Retina (tissue), 1 donor: ENCODE measurements around the gene FES.
"Not testable (repeated sequence)": the region's sequence is repeated elsewhere in the genome, so short reads cannot be mapped to it uniquely, and the experiment has no call there.

ENCODE experiments used
- DNase-seq: peaks from one replicate; pipeline ENCODE4 v3.0.0-alpha.2; 2016

The FES gene

GRCh38 chr15:90883976-90884718 lies at the start of gene FES:
Gene FES, plus strand, starts transcription at chr15:90884504. Its CDS starts 542 bp downstream, at chr15:90885046.
- DNase-seq = peak; percentile 66

GRCh38 chr15:90834626-90835025 lies 49.7 kb upstream of the FES start:
- DNase-seq = no peak

GRCh38 chr15:90836296-90836871 lies 47.9 kb upstream of the FES start:
- DNase-seq = no peak

GRCh38 chr15:90837094-90837493 lies 47.2 kb upstream of the FES start:
- no peak for DNase-seq

- no peak for DNase-seq
These were observed 46.2 kb upstream of the FES start for GRCh38 chr15:90838139-90838538.

GRCh38 chr15:90838544-90838943 lies 45.8 kb upstream of the FES start:
- no peak for DNase-seq

- peak; percentile 58 for DNase-seq
These were observed 44.9 kb upstream of the FES start for GRCh38 chr15:90839187-90840071.

GRCh38 chr15:90840157-90840855 lies 44.0 kb upstream of the FES start:
- DNase-seq = no peak

- peak; percentile 20 for DNase-seq
These were observed 43.4 kb upstream of the FES start for GRCh38 chr15:90840954-90841353.

GRCh38 chr15:90844696-90845095 lies 39.6 kb upstream of the FES start:
- no peak for DNase-seq

- no peak for DNase-seq
These were observed 38.9 kb upstream of the FES start for GRCh38 chr15:90845201-90845949.

GRCh38 chr15:90849424-90849823 lies 34.9 kb upstream of the FES start:
- not testable (repeated sequence) for DNase-seq

GRCh38 chr15:90851114-90851513 lies 33.2 kb upstream of the FES start:
- no peak for DNase-seq

- DNase-seq = no peak
These were observed 32.4 kb upstream of the FES start for GRCh38 chr15:90851940-90852339.

- no peak for DNase-seq
These were observed 29.2 kb upstream of the FES start for GRCh38 chr15:90855139-90855538.

- no peak for DNase-seq
These were observed 27.0 kb upstream of the FES start for GRCh38 chr15:90857337-90857736.

- no peak for DNase-seq
These were observed 26.3 kb upstream of the FES start for GRCh38 chr15:90857883-90858443.

GRCh38 chr15:90859234-90860131 lies 24.8 kb upstream of the FES start:
- DNase-seq = no peak

GRCh38 chr15:90860450-90860849 lies 23.9 kb upstream of the FES start:
- no peak for DNase-seq

GRCh38 chr15:90860942-90861675 lies 23.2 kb upstream of the FES start:
- DNase-seq = no peak
